GM04504 (cell line): ENCODE results near the gene DDX31.

Source experiments
- DNase-seq: peaks from one replicate; pipeline ENCODE4 v3.0.0-alpha.2; 2012; ENCODE audit warnings: low read depth

DDX31 gene

GRCh38 chr9:132673355-132673754 lies 3.6 kb upstream of the DDX31 start:
- DNase-seq: no peak

GRCh38 chr9:132672413-132672690 lies 2.6 kb upstream of the DDX31 start:
- DNase-seq: no peak

GRCh38 chr9:132671620-132672412 lies 2.0 kb upstream of the DDX31 start:
- no peak for DNase-seq

- no peak for DNase-seq
Measured at GRCh38 chr9:132670457-132671391, 941 bp upstream of the DDX31 start, which contains the start of gene GTF3C4. Gene GTF3C4 (plus strand): TSS chr9:132670464. CDS start chr9:132670599, 135 bp downstream.

GRCh38 chr9:132669319-132669697 lies 475 bp downstream of the DDX31 start:
- DNase-seq: no peak

GRCh38 chr9:132663851-132664250 lies 5.9 kb downstream of the DDX31 start:
- no peak for DNase-seq

- no peak for DNase-seq
Measured at GRCh38 chr9:132663117-132663516, 6.7 kb downstream of the DDX31 start.

- no peak for DNase-seq
Measured at GRCh38 chr9:132662152-132662945, 7.4 kb downstream of the DDX31 start.

GRCh38 chr9:132656299-132656698 lies 13.5 kb downstream of the DDX31 start:
- no peak for DNase-seq

GRCh38 chr9:132651259-132651658 lies 18.5 kb downstream of the DDX31 start:
- peak; percentile 52 for DNase-seq

- DNase-seq: no peak
Measured at GRCh38 chr9:132648685-132649084, 21.1 kb downstream of the DDX31 start.

- DNase-seq: no peak
Measured at GRCh38 chr9:132648283-132648682, 21.5 kb downstream of the DDX31 start.

GRCh38 chr9:132647806-132648205 lies 22.0 kb downstream of the DDX31 start:
- DNase-seq: no peak

GRCh38 chr9:132647355-132647754 lies 22.4 kb downstream of the DDX31 start:
- peak; percentile 98 for DNase-seq

- peak; percentile 37 for DNase-seq
Measured at GRCh38 chr9:132646726-132647125, 23.1 kb downstream of the DDX31 start.

- no peak for DNase-seq
Measured at GRCh38 chr9:132645711-132646110, 24.1 kb downstream of the DDX31 start.

GRCh38 chr9:132645306-132645705 lies 24.5 kb downstream of the DDX31 start:
- DNase-seq: no peak

- DNase-seq: no peak
Measured at GRCh38 chr9:132644251-132644650, 25.5 kb downstream of the DDX31 start.

GRCh38 chr9:132641216-132641615 lies 28.6 kb downstream of the DDX31 start:
- no peak for DNase-seq

- no peak for DNase-seq
Measured at GRCh38 chr9:132639322-132639721, 30.5 kb downstream of the DDX31 start.

- no peak for DNase-seq
Measured at GRCh38 chr9:132638240-132638639, 31.5 kb downstream of the DDX31 start.

- no peak for DNase-seq
Measured at GRCh38 chr9:132637801-132638200, 32.0 kb downstream of the DDX31 start.
